GM21447 (cell line): ENCODE data around the gene TAF6.

Experiments
- ATAC-seq: cut with Tn5 transposase; IDR thresholded peaks from one replicate; pipeline ENCODE4 v1.9.1; 2021; ENCODE audit not compliant: unreplicated experiment

The TAF6 gene

GRCh38 chr7:100119072-100119969 lies at the start of gene TAF6, which contains the start of gene CNPY4:
Gene TAF6, minus strand, starts transcription at chr7:100119358. Its CDS starts 5,149 bp downstream, at chr7:100114209.
Gene CNPY4, plus strand, starts transcription at chr7:100119634. Its CDS starts 111 bp downstream, at chr7:100119745.
- peak; percentile 68 for ATAC-seq

DNA sequence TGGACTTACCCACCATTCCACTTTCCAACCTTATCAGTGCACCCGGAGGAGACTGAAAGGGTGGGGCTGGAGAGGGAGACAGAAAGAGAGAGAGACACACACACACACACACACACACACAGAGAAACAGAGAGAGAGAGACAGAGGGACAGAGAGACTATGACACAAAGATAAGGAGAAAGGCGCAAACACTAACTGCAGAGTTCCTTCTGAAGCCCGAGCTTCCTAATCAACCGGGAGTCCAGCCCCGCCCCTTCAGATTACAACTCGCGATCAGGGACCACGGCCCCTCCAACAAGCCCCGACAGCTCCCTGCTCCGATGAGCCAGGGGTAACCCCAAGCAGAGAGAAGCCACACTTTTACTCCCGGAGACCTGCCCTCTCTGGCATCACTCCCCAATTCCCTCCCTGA lies 48.8 kb upstream of the TAF6 start:
- ATAC-seq = no peak

- ATAC-seq = no peak
Observed at GRCh38 chr7:100166970-100167911, 48.1 kb upstream of the TAF6 start.

GRCh38 chr7:100166317-100166940 lies 47.3 kb upstream of the TAF6 start:
- no peak for ATAC-seq

DNA sequence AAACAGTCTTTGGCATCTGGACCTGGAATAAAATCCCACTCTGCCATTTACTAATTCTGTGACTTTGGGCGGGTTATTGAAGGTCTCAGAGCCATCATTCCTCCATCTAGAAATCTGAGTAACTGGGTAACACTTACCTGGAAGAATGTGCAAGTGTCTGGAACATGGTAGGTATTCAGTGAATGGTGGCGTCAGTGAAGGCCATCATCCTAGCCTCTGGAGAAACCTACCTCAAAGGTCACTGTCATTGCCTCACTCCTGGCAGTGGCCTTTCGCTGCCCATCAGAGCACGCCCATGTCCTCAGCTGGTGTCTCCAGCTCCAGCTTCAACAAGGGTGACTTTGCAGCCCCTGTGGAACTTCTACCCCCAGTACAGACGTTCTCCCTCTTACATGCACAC lies 44.7 kb upstream of the TAF6 start:
- ATAC-seq = no peak

DNA sequence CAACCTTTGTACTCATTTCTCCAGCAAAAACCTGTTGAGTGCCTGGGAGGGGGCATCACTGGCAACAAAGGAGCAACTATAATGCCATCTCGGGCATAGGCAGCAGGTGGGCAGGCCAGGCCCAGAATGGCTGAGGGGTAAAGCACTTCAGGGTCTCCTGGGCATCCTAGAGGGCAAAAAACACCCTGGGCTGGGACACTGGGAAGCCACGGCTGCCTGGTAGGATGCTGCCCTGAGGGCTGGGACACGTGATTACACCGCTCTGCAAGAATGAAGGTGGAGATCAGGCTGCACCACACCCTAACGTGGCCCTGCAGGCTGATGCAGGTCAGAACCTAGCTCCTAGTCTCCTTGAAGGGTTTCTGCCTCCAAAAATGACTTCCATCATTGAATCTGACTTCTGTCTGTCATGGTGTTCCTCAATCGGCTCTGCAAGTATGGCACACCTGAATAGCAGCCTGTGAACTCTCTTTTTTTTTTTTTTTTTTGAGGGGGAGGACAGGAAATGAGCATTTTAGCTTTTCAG lies 43.9 kb upstream of the TAF6 start:
- no peak for ATAC-seq

- ATAC-seq = no peak
Observed at GRCh38 chr7:100160067-100160466, 40.9 kb upstream of the TAF6 start.

DNA sequence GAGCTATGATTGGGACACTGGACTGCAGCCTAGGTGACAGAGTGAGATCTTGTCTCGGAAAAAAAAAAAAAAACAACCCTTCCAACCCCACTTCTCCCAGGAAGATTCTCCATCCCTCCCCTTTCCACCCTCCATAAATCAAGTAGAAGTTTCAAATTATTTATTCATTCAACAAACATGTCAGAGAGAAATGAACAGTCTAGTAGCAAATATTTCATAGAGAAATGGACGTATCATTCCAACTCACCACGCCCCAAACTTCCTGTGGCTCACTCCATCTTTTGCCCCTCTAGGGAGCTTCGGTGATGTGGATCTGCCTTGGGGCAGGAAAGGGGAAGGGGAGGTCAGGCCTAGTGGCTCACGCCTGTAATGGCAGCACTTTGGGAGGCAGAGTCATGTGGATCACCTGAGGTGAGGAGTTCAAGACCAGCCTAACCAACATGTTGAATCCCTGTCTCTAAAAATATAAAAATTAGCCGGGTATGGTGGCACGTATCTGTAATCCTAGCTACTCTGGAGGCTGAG lies 40.0 kb upstream of the TAF6 start:
- ATAC-seq = no peak

GRCh38 chr7:100158229-100159098 lies 39.3 kb upstream of the TAF6 start, which contains the start of gene TRAPPC14:
Gene TRAPPC14, minus strand, starts transcription at chr7:100158723. Its CDS starts 224 bp downstream, at chr7:100158499.
- peak; percentile 70 for ATAC-seq

DNA sequence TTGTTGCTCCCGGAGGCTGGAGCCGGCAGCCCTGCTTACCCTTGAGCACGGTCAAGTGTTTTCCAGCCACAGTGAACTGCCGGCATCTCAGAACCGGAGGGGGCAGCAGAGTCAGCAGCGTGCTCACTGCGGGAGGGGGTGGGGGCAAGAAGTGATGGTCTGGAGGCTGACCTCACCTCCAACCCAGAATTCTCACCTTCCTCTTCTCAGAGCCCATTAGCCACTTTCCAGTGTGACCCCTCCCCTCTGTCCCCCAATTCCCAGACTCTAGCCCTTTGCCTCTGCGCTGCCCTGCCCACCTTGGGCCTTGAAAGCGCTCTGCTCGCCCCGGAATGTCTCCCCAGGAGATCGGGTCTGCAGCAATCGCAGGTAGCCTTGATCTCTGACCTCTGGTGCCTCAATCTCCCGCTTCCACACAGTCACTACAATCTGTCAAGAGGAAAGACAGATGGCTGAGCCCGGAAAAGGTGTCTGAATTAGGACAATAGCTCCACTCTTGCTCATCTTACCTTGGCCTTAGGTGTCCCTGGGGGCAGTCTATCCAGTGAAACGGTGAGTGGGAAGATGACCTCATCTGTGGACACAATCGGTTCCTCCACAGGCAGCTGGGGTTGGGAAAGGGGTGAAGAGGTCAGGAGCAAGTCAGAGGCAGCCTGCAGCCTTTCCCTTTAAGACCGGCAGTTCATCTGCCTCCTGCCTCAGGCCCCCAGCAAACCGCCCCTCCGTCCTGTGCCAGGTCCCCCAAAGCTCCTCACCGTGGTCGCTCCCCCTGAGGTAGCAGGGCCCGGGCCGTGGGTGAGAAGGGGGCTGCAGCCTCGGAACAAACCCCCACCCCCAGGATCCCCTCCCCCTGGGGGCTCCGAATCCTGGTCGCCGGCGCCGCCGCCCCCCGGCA lies 38.4 kb upstream of the TAF6 start:
- ATAC-seq = no peak

GRCh38 chr7:100157069-100157333 lies 37.8 kb upstream of the TAF6 start:
- ATAC-seq = no peak

DNA sequence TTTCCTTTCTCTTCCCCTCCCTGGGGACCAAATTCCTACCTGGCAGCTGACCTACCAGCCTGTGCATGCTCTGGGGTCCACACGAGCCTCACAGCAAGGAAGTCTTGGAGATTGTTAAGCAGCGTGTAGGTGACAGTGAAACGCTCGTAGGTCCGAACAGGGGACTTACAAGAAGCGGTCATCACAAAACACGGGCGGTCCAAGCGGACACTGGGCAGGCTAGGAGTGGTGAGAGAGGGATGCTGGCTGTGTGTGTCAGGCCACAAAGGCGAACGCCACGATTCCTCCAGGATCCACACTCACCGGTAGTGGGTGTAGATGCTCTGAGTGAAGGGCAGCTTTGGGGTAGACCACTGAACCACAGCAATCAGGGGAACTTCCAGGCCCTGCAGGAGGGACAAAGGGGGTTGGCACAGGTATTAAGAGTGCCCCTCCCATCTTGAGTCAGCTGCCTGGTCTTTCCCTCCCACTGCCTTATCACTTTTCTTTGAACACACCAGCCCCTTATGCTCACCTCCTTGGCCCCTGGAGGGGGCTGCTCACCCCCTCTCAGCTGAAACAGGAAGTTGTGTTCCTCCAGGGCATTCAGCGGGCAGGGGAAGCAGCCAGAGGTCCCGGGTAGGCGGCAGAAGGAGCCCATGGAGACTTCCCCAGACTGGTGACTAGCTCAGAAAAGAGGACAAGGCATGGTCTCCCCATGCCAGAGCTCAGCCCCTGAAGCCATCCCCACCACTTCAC lies 37.3 kb upstream of the TAF6 start:
- ATAC-seq = no peak

DNA sequence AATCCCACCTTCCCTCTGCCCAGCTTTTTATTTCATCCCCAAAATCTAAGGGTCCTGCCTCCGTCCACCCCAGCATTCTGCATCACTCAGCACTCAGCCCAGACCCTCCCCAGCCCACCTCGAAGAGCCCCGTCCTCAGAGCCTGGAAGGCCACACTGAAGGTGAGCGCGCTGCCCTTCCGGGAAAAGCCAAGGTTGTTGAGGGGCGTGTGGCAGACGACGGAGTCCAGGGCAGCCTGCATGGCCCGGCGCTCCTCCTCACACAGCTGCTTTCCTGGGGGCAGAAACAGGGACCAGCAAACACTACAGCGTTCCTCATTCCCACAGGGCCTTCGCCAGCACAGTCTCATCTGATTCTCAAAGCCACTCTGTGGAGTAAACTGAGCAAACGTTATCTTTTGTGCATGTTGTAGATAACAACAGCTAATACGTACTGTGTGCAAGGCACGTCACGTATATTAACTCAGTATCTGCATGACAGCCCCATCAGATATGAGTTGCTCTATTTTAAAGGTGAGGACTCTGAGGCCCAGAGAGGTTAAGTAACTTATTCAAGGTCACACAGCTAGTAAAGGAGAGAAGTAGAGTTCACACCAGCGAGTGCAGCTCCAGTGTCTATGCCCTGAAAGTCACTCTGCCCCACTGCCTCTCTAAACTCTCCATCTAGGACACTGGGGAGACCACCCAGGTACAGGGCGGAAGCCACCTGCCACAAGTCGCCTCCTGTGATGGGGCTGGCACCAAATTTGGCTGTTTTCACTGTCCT lies 36.6 kb upstream of the TAF6 start:
- ATAC-seq = no peak

DNA sequence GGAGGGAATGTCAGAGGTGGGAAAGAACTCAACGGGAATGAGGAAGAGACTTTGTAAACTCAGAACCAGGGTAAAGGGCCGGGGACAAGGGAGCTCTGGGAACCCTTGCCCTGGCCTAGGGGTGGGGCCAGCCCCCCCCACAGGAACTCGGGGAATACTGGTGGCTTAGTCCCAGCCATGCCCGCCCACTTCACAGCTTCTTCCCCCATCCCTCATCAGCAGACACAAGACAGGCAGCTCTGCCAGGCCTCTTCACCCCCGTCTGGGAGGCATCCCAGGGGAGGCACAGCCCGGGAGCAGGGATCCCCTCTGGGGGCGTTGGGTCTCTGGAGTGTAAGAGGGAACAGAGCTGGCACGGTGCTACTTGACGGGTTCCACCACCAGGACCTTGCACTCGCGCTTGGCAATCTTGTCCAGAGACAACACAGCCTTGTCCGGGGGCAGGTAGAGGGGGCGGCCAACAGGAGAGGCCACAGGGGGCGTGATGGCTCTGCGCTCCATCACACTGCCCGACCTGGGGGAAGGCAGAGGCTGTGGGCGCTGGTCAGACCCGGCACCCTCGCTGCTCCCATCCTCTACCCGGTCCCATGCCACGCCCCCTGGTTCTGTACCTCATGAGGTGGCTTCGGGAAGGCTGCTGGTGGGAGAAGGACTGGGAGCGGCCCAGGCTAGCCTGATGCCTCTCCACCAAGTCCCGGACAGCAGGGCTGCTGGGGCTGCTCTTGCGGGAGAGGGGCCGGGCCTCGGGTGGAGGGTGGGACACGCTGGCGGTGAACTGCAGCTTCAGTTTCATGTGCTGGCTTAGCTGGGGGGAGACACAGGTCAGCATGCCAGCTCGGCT lies 35.7 kb upstream of the TAF6 start:
- no peak for ATAC-seq

- no peak for ATAC-seq
Observed at GRCh38 chr7:100153708-100154535, 34.8 kb upstream of the TAF6 start.
